Activated CD4-positive, alpha-beta T cell treated with anti-CD3 and anti-CD28 coated beads, Interleukin-2, amount 50 U/mL, for 48 hours (primary cell): Measurements from ENCODE around the gene MFAP5.
A peak's percentile ranks its signal among the peaks of the same experiment; 100 is the strongest.
"Not testable (repeated sequence)": the region's sequence is repeated elsewhere in the genome, so short reads cannot be mapped to it uniquely, and the experiment has no call there.

Source experiments
- DNase-seq, 2 experiments: peaks; one replicate each; pipeline ENCODE4 v3.0.0-alpha.2; 2020

MFAP5 gene

DNA sequence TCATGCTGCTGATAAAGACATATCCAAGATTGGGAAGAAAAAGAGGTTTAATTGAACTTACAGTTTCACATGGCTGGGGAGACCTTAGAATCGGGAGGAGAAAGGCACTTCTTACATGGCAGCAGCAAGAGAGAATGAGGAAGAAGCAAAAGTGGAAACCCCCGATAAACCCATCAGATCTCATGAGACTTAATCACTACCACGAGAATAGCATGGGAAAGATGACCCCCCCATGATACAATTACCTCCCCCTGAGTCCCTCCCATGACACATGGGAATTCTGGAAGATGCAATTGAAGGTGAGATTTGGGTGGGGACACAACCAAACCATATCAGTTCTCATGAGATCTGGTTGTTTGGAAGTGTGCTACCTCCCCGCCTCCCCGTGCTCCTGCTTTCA is 9.8 kb upstream of the MFAP5 start:
- no peak for DNase-seq

DNA sequence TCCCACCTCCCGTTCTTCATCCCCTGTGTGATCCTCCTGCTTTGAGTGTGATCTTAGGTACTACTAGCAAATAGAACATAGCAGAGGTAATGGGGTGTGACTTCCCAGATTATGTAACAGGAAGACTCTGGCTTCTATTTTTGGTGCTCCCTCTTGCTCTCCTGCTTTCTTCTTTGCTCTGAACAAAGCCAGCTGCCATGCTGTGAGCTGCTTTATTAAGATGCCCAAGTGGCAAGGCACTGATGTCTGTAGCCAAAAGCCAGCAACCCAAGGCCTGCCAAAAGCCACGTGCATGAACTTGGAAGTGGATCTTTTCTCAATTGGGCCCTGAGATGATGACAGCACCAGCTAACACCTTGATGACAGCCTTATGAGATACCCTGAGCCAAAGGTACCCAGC is 5.8 kb upstream of the MFAP5 start:
- DNase-seq: no peak

DNA sequence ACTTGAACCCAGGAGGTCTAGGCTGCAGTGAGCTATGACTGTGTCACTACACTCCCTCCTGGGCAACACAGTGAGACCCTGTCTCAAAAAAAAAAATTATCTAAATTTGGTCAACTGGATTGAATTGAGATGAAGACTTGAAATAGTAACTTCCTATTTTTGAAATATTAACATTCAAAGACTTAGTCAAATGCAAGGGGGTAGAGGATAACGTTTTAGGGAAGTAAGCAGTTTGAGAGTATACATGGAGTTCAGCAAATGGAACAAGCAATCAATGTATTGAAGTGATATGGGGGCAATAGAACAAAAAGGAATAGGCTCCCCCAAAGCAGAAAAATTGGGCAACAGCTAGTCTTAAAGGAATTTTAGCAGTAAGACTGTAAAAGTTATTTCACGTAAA is 4.6 kb upstream of the MFAP5 start:
- no peak for DNase-seq

DNA sequence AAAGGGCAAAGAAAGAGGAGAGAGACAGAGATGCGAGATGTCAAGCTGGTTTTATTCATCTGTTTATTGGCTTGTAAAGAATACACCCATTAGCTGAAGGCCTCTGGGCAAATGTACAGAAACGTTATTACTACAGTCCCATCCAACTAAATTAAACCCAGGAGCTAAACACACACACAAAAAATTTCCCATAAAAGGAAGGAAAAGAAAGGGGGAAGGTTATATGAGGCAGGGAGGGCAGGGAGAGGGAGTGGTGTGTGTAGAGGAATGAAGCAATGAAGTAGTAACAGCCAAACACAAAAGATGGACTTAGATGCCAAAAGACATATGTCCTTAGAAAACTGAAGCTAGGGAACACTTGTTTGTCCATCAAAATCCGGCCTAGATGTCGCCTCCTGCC is 3.1 kb upstream of the MFAP5 start:
- no peak for DNase-seq

DNA sequence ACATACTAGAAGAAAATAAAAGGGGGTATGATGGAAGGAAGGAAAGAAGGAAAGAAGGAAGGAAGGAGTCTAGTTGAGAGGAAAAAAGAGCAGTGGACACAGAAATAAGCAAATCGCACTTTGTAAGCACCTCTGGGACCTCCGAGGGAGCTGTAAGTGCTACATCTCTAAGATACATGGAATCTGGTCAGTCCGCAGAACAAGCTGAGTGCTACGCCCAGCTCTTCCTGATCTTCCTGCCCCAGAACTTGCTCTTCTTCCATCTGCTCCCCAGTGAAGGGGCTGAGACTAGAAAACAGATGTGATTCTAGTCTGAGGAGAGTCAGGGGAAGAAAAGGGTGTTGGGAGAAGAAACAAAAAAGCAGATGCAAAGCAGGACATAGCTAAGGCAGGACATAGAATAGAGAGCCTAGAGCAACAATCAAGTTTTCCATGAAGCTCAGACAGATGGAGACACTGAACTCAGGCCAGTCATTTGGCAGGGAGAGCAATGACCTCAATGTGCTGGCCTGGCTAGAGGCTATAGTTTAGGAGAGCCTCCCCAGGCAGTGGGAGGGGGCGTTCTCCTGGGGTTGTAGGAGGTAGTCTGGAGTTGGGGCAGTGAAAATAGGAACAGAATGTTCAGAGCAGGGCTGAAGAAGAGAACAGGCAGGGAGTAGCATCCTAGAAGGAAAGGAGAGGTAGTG is 1.7 kb upstream of the MFAP5 start:
- no peak for DNase-seq

DNA sequence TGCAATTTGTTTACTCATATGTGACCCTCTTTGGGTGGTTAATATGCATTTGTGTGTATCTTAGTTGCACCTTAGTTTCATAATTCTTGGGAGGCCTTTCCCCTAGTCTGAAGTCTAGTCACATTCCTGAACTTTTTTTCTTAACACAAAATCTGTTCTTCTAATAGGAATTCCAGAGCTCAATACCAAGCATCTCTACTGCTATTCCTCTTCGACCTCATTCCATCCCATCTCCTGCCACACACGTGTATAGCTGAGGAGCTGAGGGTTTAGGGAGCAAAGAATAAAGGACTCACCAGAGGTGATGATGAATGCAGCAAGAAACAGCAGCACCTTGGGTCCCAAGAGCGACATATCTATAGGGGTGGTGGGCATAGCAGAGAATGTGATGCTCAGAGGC is 875 bp downstream of the MFAP5 start:
- DNase-seq: no peak

DNA sequence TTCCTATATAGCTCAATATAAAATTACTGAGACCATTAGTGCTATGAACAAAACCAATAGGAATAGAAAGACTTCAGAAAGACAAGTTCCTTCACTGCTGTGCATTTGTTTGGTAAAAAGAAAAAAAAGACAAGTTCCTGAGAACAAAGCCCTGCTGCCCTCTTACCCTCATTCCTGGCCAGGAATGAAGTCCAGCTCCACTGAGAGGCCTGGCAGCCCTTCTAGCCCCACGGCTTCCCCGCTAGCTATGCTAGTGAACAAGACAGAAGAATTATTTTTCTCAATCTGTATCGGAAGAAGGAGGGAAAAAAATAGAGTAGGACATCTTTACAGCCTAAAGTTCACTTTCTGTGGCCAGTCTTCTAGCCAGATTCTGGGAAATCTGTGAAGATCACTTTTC is 1.6 kb downstream of the MFAP5 start:
- no peak for DNase-seq

DNA sequence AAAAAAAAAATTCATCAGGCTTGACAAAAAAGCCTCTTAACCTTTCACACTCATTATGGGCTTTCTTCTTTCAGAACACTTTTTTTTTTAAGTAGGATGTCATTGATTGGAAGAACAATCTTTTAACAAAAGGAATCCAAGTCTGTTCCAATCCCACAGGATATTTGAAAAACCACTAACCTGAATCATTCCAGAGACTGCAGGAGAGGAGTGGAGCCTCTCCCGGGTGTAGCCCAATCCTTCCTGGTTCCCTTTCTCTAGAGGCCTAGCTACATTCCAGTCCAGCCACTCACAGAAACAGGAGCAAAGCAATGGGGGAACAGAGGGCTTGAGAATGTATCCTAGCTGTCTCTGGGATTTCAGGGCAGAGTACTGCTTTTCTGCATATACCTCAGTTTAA is 4.3 kb downstream of the MFAP5 start:
- no peak for DNase-seq

DNA sequence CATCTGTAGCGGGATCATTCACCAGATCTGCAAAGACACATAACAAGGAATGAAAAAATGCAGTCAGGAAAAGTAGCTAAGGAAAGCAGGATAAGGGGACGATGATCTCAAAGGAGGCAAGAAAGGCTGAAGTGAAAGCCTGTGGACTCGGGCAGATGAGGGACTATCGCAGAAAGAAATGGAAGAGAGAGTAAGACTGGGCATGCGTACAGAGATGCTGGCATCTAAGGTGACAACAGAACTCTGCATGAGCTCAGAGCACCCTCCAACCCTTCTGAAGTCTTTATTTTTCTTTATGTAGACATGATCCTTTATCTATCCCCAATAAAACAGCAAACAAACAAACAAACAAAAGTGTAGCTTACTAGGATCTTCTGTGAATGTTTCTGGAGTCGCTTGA is 7.2 kb downstream of the MFAP5 start:
- DNase-seq: no peak

DNA sequence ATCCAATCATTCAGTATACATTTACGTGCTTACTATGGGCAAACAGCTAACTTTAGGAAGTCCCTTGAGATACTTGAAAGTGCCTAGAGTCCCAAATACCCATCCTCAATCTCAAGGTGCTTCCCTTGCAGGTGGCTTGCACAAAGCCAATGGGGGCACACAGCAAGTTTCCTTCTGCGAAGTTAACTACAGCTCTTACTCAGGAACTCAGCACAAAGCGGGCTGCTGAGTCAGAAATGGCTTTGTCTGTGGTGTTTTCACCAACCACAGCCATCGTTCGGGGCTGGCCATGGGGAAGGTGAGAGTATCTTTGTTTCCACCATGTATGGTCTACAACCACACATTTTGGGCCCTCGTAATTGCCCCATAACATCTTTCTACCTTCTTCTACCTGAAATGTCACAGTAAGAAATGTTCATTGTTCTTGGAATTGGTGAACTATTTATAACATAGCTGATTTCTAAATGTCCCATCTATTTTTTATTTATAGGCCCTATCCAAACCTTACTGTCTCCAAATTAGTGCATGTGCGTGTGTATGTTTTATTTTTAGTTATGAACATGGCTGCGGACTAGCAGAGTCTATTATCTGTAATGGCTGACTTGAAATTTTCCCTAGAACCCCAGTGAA is 13.9 kb downstream of the MFAP5 start:
- DNase-seq: peak; percentile 78 to 86

DNA sequence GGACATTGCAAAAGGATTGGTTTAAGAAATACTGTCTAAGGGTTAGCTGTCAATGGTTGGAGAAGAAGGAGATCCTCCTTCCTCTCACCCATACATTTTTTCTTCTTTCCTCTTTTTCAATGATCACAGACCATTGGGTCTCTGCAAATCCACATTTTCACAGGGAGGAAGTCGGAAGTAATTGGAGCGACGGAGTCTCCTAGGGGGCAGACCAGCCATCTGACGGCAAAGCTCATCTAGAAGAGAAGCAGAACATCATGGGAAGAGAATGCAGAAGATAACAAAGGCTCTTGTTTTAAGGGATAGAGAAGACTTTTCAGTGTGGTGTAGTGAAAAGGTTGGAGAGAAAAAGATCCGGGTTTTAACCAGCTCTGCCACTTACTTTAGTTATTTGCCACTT is 14.7 kb downstream of the MFAP5 start:
- DNase-seq: no peak

DNA sequence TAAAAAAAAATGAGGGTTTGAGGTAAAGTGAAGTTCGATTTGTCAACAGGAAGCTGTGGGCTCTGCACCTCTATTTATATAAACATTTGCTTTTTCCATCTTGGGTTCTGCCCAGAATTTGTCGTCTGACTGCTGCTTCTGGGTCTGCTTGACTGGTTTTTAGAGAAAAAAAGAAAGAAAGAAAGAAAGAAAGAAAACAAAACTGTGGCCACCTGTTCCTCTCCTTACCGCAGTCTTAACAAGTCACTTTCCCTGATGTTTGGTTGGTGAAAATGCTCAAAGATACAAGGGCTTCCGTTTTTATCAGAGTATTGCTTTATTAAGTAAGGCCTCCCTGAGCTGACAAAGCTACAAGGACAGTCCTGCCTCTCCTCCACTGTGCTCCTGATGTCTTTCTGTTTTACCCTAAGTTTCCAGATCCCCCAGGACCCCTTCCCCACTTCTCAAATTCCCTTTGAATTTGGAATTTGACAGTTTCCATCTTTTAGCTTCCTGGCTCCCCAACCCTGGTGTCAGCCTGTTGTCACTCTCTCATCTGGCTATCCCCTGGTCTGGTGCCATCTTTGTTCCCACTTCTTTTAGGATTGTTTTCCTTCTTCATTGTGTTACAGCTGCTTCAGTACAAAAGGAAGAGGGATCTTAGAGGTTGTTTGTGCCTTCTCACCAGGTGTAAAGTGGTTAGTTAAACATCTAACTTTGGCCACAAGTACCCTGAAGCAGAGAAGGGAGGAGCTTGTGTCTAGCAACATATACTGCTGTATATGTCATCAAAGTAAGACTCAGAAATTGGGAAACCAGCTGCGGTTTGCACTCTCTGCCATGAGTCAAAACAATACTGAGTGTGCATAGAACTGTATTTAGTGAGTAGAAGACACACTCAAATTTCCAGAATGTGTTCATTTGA is 18.0 kb downstream of the MFAP5 start:
- peak; percentile 52 to 72 for DNase-seq

DNA sequence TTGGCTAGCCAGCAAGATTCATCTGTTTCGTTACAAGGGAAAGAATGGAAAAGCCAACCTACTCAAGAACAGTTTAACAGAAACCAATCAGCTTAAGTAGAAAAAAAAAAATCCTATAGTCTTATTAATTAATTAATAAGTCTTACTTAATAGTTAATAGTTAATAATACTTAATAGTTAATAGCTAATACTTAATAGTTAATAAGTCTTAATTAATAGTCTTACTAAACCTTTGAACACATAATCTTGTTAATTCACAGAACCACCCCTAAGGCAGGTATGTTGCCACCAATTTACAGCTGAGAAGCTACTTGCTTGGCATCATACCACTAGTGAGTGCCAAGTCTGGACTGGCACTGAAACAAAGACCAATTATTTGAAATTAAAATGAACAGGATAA is 19.9 kb downstream of the MFAP5 start:
- DNase-seq: no peak

DNA sequence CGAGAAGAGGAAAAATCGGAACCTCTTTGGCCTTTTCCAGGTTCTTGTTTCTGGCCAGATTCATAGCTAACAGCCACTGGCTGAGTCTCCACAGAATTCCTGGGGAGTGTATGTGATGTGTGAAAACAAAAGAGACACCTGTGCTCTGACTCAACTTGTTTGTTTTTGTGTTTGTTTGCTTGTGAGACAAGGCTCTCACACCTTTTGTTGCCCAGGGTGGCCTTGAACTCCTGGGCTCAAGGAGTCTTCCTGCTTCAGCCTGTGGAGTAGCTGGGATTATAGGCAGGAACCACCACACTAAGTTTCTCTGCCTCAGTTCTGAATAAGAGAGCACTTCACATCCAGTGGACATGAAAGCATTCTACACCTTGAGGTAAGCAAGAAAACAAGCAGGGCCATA is 22.7 kb downstream of the MFAP5 start:
- DNase-seq: no peak

DNA sequence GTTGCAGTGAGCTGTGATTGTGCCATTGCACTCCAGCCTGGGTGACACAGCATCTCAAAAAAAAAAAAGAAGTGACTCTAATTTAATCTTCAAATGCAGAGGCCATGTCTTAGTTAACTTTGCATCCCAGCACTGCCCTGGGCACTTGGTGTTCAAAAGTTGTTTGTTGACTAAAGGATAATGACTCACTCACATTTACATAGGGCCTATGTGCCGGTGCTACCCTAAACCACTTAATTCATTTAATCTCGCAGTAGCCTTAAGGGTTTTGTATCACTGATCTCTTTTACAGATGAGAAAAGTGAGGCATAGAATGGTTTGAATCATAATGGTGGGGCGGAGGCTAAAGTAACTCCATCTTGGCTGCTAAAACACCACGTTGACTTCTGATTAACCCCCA is 23.7 kb downstream of the MFAP5 start:
- no peak for DNase-seq

DNA sequence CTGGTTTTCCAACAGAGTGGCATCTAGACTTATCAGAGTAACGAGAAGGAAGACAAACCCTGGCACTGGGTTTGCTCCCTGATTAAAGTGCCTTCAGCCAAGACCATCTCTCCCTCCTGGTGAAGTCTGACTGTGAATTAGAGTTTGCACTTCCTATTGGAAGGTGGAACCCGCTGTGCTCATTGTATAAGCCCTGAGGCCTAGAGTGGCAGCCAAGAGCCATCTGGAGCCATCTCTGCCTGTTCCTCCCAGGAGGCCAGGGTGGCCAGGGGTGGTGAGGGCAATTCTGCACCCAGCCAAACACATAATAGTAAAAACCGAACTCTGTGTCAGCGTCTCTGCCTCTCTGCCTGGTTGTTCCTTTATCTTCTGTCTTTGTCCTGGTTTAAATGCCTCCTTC is 25.0 kb downstream of the MFAP5 start:
- no peak for DNase-seq

DNA sequence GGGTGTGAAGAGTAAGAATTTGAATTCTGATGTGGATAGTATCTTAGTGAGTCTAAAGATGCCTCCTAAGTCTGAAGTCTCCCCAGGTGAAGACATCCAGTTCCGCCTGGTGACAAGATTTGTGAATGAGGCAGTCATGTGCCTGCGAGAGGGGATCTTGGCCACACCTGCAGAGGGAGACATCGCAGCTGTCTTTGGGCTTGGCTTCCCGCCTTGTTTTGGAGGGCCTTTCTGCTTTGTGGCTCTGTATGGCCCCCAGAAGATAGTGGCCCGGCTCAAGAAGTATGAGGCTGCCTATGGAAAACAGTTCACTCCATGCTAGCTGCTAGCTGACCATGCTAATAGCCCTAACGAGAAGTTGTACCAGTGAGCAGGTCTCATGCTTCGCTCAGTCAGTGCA is 25.4 kb downstream of the MFAP5 start:
- no peak for DNase-seq

DNA sequence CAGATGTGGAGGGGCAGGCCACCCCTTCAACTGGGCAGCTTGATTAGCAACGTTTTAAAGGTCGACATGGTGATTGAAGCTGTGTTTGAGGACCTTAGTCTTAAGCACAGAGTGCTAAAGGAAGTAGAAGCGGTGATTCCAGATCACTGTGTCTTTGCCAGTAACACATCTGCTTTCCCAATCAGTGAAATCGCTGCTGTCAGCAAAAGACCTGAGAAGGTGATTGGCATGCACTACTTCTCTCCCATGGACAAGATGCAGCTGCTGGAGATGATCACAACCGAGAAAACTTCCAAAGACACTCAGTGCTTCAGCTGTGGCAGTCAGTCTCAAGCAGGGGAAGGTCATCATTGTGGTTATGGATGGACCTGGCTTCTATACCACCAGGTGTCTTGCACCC is 26.0 kb downstream of the MFAP5 start:
- no peak for DNase-seq

DNA sequence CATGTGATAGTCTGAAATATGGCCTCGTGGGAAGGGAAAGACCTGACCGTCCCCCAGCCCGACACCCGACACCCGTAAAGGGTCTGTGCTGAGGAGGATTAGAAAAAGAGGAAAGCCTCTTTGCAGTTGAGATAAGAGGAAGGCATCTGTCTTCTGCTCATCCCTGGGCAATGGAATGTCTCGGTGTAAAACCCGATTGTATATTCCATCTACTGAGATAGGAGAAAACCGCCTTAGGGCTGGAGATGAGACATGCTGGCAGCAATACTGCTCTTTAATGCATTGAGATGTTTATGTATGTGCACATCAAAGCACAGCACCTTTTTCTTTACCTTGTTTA is 26.6 kb downstream of the MFAP5 start:
- not testable (repeated sequence) for DNase-seq

DNA sequence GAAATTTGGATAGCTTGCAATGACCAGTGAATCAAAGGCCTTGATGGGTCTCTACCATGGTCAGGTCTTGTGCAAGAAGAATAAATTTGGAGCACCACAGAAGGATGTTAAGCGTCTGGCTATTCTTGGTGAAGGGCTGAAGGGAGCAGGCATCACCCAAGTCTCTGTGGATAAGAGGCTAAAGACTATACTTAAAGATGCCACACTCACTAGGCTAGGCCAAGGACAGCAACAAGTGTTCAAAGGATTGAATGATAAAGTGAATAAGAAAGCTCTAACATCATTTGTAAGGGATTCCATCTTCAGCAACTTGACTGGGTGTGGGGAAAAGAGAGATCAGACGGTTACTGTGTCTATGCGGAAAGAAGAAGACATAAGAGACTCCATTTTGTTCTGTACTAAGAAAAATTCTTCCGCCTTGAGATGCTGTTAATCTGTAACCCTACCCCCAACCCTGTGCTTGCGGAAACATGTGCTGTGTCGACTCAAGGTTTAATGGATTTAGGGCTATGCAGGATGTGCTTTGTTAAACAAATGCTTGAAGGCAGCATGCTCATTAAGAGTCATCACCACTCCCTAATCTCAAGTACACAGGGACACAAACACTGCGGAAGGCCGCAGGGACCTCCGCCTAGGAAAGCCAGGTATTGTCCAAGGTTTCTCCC is 27.2 kb downstream of the MFAP5 start:
- DNase-seq: not testable (repeated sequence)

DNA sequence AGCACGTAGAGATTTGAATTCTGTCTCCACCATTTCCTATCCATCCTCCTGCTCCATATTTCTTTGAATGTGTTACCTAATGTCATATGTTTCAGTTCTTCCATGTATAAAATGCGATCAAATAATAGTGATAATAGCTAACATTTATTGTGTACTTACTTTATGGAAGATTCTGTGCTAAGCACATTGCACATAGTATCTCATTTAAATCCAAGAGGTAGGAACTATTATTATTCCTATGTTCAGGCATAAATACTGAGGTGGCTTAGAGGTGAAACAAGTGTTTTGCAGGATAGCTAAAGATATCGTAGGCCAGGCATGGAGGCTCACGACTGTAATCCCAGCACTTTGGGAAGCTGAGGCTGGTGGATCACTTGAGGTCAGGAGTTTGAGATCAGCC is 32.5 kb downstream of the MFAP5 start:
- DNase-seq: no peak

DNA sequence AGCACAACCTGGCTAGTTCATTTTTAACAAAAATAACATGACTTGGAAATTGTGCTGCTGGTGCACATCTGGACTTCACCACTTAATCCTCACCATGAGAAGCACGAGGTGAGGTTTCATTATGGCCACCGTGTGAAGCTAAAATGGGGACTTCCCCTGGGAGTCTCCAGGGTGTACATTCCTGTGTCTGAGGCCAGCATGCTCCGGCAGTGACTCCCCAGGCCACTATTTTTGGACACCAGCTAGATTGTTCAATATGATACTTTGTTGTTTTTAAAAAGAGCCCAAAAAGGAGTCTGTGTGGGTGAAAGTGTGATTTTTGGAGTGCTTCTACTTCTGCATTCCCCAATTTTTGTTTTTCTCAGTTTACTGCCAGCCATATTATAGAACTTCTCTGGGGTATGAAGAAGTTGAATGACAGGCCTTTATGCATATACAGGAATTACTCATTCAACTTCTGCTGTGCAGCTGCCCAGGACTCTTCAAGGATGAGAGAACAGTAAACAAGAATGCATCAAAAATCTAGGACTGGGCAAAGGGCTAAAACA is 33.1 kb downstream of the MFAP5 start:
- no peak for DNase-seq

DNA sequence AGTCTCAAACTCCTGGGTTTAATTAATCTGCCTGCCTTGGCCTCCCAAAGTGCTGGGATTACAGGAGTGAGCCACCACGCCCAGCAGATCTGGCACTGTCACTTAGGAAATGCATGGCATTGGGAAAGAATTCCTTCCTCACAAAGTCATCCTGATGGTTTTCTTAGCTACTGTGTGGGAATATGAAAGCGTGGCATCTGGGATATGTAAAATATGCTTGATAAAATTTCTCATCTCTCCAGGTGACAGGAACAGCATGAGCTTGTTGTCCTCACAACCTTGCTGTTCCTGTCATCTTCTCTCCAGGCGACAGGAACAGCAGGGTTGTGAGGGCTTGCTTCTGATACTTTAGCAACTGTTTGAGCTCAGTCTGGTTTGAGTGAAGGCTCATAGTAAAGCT is 33.9 kb downstream of the MFAP5 start:
- no peak for DNase-seq
